Activated CD4-positive, CD25-positive, alpha-beta regulatory T cell treated with anti-CD3 and anti-CD28 coated beads, Interleukin-2, amount 50 U/mL, for 72 hours (primary cell): Measurements from ENCODE around the gene LGALS9.
"Not testable (repeated sequence)": the region's sequence is repeated elsewhere in the genome, so short reads cannot be mapped to it uniquely, and the experiment has no call there.

Experiments
- DNase-seq: peaks from one replicate; pipeline ENCODE4 v3.0.0; 2021

Gene LGALS9

DNA sequence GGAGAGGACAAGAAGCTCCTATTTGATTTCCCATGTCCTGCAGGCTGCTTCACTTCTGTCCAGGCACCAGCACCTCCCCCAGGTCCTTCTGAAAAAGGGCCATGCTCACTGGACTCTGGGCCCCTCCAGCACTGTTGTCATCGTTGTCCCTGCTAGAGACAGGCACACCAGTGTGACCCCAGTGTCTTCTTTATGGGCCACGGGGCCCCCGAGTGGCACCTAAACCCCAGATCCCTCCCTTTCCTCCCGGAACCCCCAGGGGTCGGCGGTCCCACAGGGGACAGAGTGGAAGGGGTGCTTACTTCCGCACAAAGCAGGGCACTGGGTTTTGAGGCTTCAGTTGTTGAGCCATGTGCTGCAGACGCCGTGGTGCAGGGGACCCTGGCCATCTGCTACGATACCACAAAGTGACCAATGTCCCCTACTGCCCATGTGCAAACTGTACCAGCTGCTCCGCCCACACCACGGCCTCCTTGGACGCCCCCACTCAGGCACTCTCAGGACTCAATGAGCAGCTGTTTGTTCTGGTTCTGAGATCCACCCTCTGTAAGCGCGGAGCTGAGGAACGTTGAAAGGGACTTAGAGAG lies 24.6 kb downstream of the LGALS9 start:
- not testable (repeated sequence) for DNase-seq

DNA sequence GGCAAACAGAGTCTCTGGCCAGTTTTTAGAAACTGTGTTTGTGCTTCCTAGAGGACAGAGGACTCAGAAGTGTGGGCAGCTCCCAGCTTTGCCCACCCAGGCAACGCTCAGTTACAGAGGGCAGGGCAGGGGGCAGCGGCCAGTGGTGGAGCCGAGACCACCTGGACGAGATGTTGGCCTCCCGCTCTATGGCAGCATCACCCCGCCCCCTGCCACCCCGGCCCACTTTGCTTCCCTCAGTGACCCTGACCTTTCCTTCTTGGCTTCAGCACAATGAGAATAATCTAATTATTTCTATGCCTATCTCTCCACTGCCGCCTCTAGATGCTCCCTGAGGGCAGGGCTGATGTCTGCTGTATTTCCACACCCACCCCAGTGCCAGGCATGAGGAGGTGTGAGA lies 25.6 kb downstream of the LGALS9 start:
- not testable (repeated sequence) for DNase-seq

DNA sequence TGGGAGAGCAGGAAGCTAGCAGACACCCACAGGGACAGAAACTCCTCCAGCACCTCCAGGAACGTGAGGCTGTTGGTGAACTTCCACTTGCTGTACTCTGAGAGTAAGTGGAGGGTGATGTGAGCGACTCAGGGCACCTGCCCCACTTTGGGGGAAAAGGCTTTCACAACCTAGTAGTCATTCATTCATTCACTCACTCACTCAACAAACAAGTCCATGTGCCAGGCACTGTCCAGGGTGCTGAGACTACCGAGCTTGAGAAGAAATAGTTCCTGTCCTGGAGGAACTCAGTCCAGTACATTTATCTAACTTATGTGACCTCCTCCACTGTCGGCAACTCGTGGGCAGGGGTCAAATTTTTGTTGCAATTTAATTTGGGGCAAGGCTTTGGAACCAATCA lies 26.6 kb downstream of the LGALS9 start:
- no peak for DNase-seq

- DNase-seq: no peak
Measured at GRCh38 chr17:27659683-27660082, 28.7 kb downstream of the LGALS9 start.

DNA sequence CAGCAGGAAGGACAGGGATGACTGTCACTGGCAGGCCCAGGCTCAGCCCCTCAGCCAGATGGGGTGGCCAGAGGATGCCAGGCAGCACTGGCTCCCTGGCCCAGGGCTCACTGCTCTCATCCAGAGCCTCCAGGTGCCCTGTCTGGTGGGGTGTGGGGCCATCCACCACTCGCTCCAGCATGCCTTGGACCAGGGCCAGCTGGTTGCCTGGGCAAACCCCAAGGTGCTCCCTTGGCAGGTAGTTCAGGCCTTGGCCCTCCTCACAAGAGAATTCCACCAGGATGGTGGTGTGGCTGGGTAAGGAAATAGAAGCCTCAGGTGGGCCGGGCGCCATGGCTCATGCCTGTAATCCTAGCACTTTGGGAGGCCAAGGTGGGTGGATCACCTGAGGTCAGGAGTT lies 29.4 kb downstream of the LGALS9 start:
- no peak for DNase-seq

GRCh38 chr17:27663936-27664605 lies 33.1 kb downstream of the LGALS9 start:
- no peak for DNase-seq

DNA sequence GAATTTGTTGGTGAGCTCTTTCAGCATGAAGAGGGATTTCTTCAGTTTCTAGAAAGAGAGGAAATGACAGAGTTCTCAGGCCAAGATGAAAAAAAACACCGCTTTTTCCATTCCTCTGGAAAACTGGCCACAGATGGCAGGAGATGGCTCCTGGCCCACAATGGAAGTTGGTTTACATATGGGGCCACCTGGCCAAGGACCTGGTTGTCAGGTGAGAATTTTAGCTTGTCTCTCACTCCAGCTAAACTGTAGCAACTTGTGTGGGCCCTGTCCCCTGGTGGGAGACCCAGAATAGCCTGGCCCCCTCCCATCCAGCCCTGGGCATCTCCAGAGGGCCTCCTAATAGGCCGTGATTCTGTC lies 33.6 kb downstream of the LGALS9 start:
- no peak for DNase-seq

GRCh38 chr17:27665549-27665948 lies 34.6 kb downstream of the LGALS9 start:
- no peak for DNase-seq

DNA sequence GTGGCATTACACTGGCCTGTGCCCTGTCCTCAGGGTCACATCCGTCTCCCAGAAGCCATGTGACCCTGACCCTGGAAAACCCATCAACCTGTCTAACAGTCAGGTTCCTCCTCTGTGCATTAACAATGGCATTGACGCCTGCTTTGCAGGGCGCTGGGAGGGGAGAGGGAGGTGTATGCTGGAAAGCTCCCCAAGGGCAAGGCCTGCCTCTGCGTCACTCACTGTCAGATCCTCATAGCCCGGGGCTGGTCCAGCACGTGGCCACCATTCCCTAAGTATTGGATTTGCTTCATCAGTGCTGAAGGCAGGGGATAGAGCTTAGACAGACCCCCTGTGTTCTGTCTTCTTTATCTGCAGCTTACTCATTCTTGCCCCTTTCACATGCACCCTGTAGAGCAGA lies 35.3 kb downstream of the LGALS9 start:
- DNase-seq: not testable (repeated sequence)

- no peak for DNase-seq
Measured at GRCh38 chr17:27666831-27667560, 36.0 kb downstream of the LGALS9 start.

DNA sequence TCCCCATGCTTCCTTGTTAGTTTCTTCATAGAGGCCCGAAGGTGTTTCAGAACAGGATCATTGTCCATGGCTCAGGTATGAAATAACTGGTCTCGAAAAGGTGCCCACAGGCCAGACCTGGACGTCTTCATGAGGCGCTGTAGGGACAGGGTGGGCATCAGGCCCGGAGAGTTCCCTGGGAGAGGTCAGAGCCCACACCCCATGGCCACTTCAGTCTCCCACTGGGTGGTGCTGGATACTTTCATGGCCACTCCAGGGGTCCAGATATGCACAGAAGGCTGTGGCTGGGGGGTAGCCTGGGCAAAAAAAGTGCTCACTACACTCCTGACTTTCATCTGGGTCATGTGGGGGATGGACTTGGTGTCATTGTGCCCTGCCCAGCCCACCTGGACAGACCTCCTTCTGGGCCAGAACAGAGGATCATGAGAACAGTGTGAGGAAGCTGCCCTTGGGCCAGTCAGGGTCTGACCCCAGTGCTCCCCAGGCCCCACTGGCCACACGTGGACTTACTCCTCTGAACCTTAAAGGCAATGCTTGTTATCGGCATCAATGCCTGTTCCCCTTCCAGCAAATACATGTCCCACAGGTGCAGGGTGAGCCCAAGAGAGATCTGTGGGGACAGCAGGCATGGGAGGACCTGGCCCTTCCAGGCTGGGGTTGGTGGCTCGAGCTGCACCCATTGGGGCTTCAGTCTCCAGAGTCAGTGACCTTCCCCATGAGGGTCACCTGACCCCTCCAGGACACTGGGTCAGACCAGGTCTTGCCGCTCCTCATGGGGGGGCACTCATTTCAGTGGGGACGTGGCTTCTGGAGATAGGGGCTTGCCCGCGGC lies 36.9 kb downstream of the LGALS9 start:
- DNase-seq: no peak

GRCh38 chr17:27668488-27668823 lies 37.5 kb downstream of the LGALS9 start:
- no peak for DNase-seq

- DNase-seq: no peak
Measured at GRCh38 chr17:27669136-27669535, 38.1 kb downstream of the LGALS9 start.

DNA sequence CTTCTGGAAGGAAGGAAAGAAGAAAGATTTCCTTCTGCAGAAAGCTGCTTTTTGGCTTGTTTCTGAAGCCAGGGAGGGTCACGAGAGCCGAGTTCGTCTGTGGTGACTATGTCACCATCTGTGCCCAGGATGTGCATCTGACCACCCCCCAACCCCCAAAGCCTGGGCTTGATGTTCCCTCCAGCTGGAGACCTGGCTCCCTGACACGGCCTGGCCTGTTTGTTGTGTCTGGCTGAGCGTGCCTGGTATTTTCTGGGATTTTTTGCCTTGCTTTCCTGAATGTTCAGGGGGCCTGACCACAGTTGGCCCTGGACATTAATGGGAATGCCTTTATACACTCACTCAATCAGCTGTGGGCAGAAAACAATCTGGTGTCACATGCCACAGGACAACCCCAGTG lies 38.9 kb downstream of the LGALS9 start:
- no peak for DNase-seq

GRCh38 chr17:27670791-27671590 lies 40.0 kb downstream of the LGALS9 start:
- no peak for DNase-seq

DNA sequence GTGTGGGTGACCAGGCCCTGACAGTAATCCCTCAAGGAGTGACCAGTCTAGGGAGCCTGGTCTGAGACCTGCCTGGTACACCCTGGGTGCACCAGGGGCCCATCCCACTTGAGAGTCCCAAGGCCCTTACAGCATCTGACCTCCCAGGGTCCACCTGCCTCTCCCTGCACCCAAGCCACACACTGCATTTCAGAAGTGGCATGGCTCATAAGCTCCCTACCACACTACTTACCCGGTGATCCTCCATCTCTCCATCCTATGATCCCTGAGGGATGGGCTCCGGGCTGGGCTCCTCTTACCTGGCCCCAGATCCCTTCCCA lies 40.6 kb downstream of the LGALS9 start:
- no peak for DNase-seq

DNA sequence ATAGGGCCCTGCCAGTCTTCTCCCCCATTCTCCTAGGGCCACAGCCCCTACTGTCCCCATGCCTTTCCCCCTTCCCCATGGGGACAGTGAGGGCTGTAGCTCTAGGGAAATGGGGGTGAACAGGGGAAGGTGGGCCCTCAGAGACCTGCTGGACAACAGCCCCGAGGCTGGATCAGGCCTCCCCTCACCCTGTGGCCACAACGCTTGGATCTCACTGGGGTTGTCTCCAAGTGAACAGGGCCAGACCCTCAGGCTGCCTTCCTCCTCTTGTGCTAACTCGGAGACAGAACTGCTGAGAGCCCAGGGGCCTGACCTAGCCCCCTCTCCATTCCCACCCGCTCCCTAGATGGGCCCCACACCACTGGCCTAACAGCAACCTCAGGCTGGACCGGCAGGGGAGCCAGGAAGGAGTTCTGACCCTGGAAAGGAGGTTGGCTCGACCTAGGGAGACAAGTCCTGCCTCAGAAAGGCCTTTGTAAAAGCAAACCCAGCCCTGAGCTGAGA lies 41.0 kb downstream of the LGALS9 start:
- DNase-seq: not testable (repeated sequence)

DNA sequence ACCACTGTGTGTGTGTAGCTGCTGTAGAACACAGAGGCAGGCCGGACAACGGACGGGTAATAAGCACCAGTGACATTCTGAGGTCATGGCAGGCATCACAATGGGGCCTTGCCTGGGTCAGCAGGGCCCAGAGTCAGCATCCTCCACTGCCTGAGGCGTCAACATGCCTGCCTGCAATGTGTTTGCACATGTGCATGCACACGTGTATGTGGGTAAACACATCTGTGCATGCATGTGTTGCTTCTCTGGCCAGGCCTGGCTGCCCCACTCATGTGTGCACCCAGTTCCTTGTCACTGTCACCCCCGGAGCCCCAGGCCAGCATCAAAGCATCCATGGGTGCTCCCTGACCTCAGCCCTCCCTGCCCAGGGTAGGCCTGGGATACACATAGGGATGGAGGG lies 43.3 kb downstream of the LGALS9 start:
- no peak for DNase-seq

GRCh38 chr17:27677191-27677590 lies 46.2 kb downstream of the LGALS9 start:
- no peak for DNase-seq

DNA sequence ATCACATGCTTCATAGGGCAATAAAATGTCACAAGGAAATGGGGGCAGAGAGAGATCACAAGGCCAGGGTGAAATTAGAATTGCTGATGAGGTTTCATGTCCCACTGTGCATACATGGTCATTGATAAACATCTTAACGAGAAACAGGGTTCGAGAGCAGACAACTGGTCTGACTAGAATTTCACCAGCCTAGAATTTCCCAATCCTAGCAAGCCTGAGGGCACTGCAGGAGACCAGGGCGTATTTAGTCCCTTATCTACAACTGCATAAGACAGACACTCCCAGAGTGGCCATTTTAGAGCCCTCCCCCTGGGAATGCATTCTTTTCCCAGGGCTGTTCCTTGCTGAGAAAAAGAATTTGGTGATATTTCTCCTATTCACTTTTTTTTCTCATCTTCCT lies 55.3 kb downstream of the LGALS9 start:
- DNase-seq: not testable (repeated sequence)

DNA sequence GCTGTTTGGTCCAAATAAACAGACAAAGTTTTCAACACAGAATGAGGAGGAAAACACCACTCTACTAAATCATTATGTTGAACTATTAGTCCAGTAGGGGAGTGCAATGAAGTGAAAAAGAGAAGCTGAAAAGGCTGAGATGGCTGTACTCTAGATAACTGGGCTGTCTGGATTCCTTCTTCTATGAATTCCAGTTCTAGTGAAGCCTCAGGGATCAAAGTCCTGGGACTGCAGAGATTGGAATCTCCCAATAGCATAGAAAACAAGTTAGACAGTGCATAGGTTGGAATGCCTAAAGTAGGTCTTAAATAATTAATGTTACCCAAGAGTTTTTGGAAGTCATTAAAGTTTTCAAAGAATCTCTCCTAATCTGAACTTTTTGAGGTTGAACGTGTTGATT lies 59.9 kb downstream of the LGALS9 start:
- DNase-seq: no peak

DNA sequence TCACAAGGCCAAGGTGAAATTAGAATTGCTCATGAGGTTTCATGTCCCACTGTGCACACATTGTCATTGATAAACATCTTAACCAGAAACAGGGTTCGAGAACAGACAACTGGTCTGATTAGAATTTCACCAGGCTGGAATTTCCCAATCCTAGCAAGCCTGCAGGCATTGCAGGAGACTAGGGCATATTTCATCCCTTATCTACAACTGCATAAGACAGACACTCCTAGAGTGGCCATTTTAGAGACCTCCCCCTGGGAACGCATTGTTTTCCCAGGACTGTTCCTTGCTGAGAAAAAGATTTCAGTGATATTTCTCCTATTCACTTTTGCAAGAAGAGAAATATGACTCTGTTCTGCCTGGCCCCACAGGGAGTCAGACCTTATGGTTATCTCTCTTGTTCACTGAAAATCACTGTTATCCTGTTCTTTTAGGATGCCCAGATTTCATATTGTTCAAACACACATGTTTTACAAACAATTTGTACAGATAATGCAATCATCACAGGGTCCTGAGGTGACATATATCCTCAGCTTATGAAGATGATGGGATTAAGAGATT lies 64.3 kb downstream of the LGALS9 start:
- not testable (repeated sequence) for DNase-seq
